ENCODE measurements around the gene EME1.
"Not testable (repeated sequence)": the region's sequence is repeated elsewhere in the genome, so short reads cannot be mapped to it uniquely, and the experiment has no call there.

The EME1 gene

GRCh38 chr17:50331085-50331791 is 41.8 kb upstream of the EME1 start:
- H3K36me3 ChIP-seq (ENCODE audit: insufficient read depth, low read length): no peaks in the 10 kb centered on the region
- H3K9me3 ChIP-seq (ENCODE audit: insufficient read depth, low read length, severe bottlenecking): no peaks in the 10 kb centered on the region
- no peaks in the 10 kb centered on the region for H3K27me3 ChIP-seq (ENCODE audit: insufficient read depth, low read length, poor library complexity)
- H3K4me2 ChIP-seq (ENCODE audit: insufficient read depth, low read length): no peak overlapping the region
- H2AFZ ChIP-seq (ENCODE audit: low read depth, low read length): no peak overlapping the region
- no peak overlapping the region for H3K27ac ChIP-seq (ENCODE audit: low read length)
- H3K79me2 ChIP-seq (ENCODE audit: insufficient read depth, low read length): no peaks in the 10 kb centered on the region
- H3K9ac ChIP-seq (ENCODE audit: low read depth, low read length): no peak overlapping the region
- TF ChIP-seq CTCF (IDR thresholded peaks at IDR 0.05; ENCODE audit: borderline replicate concordance, extremely low read depth, low read length, poor library complexity, severe bottlenecking): no peak
- no peak for TF ChIP-seq EZH2 (IDR thresholded peaks at IDR 0.05; ENCODE audit: borderline replicate concordance, low read depth, low read length, severe bottlenecking)
- peaks cover 15% of the 10 kb centered on the region for H3K4me1 ChIP-seq (ENCODE audit: insufficient read depth, low read length)
- no peaks in the 10 kb centered on the region for H4K20me1 ChIP-seq (ENCODE audit: insufficient read depth, low read length)
- H3K4me3 ChIP-seq (ENCODE audit: low read depth in 1 of 2, low read length in 2 of 2): no peak overlapping the region
- no peak for ATAC-seq (ENCODE audit: insufficient read depth, low read depth)
- no peak for DNase-seq

- no peak for DNase-seq
- H3K36me3 ChIP-seq (ENCODE audit: insufficient read depth, low read length): no peaks in the 10 kb centered on the region
- no peak for ATAC-seq (ENCODE audit: insufficient read depth, low read depth)
- no peak overlapping the region for H3K4me2 ChIP-seq (ENCODE audit: insufficient read depth, low read length)
- H3K4me1 ChIP-seq (ENCODE audit: insufficient read depth, low read length): peaks cover 15% of the 10 kb centered on the region
- no peaks in the 10 kb centered on the region for H3K27me3 ChIP-seq (ENCODE audit: insufficient read depth, low read length, poor library complexity)
- no peak overlapping the region for H3K27ac ChIP-seq (ENCODE audit: low read length)
- H2AFZ ChIP-seq (ENCODE audit: low read depth, low read length): no peak overlapping the region
- no peaks in the 10 kb centered on the region for H4K20me1 ChIP-seq (ENCODE audit: insufficient read depth, low read length)
- TF ChIP-seq CTCF (IDR thresholded peaks at IDR 0.05; ENCODE audit: borderline replicate concordance, extremely low read depth, low read length, poor library complexity, severe bottlenecking) (no peak), EZH2 (IDR thresholded peaks at IDR 0.05; ENCODE audit: borderline replicate concordance, low read depth, low read length, severe bottlenecking) (no peak)
- H3K9ac ChIP-seq (ENCODE audit: low read depth, low read length): no peak overlapping the region
- H3K79me2 ChIP-seq (ENCODE audit: insufficient read depth, low read length): no peaks in the 10 kb centered on the region
- H3K4me3 ChIP-seq (ENCODE audit: low read depth in 1 of 2, low read length in 2 of 2): no peak overlapping the region
- H3K9me3 ChIP-seq (ENCODE audit: insufficient read depth, low read length, severe bottlenecking): no peaks in the 10 kb centered on the region
Measured at GRCh38 chr17:50332196-50332595, 40.8 kb upstream of the EME1 start.

GRCh38 chr17:50333291-50334057 is 39.6 kb upstream of the EME1 start:
- DNase-seq; H3K27me3 ChIP-seq (ENCODE audit: insufficient read depth, low read length, poor library complexity); H3K9me3 ChIP-seq (ENCODE audit: insufficient read depth, low read length, severe bottlenecking); H3K36me3 ChIP-seq (ENCODE audit: insufficient read depth, low read length); H4K20me1 ChIP-seq (ENCODE audit: insufficient read depth, low read length); H3K79me2 ChIP-seq (ENCODE audit: insufficient read depth, low read length); H3K4me3 ChIP-seq (ENCODE audit: low read depth in 1 of 2, low read length in 2 of 2): not testable (repeated sequence)
- Histone ChIP-seq H3K4me2 (ENCODE audit: insufficient read depth, low read length) (peak overlapping the region; percentile 29), H3K9ac (ENCODE audit: low read depth, low read length) (0 out of 2 replicates have a peak overlapping the region, but pooled peaks have one; percentile 17), H3K27ac (ENCODE audit: low read length) (peak overlapping the region; percentile 58), H2AFZ (ENCODE audit: low read depth, low read length) (peak overlapping the region; percentile 69), H3K4me1 (ENCODE audit: insufficient read depth, low read length) (peaks cover 15% of the 10 kb centered on the region)
- peak; percentile 91 for ATAC-seq (ENCODE audit: insufficient read depth, low read depth)
- TF ChIP-seq CTCF (IDR thresholded peaks at IDR 0.05; ENCODE audit: borderline replicate concordance, extremely low read depth, low read length, poor library complexity, severe bottlenecking): peak; percentile 29

Data from DND-41 (cell line).